Endothelial cell of umbilical vein (primary cell): Measurements from ENCODE around the gene SPP1. TPM values are rescaled to one million over a fixed set of nuclear protein-coding genes. Genes with fewer than 3 reads are reported as not detected.

Source experiments
- BruUV-seq: library from RNA; stranded (reverse); fragments of 400-500 nt; replicated peaks from 2 replicates; lab custom pipeline; 2021; lab: Mats Ljungman, UMichigan
- CTCF ChIA-PET: fragments of 300-600, 350-600 bp; sonication (Branson Sonifier 250); formaldehyde crosslinking; loops from one replicate; lab custom pipeline; 2021; ENCODE audit warnings: antibody characterized with exemption, inconsistent platforms; lab: Charles Lee
- POLR2A ChIA-PET: fragments of 300-600, 350-600 bp; sonication (Branson Sonifier 250); formaldehyde crosslinking; loops from one replicate; lab custom pipeline; 2021; ENCODE audit warnings: antibody characterized with exemption, inconsistent platforms; lab: Charles Lee
- DNase-seq: peaks from one replicate; pipeline ENCODE4 v3.0.0-alpha.2; 2011; ENCODE audit warnings: low read depth, low spot score
- FAIRE-seq: peaks from 2 replicates; lab custom pipeline; 2011; peaks lifted over from hg19 to GRCh38; lab: Jason Lieb, UNC
- H2AFZ ChIP-seq: 2 replicates; pipeline ENCODE4 v1.6.0; 2012; ENCODE audit warnings: low read depth, low read length, control low read depth, inconsistent platforms
- H3K27ac ChIP-seq: 2 replicates; pipeline ENCODE4 v1.5.1; 2011; ENCODE audit warnings: low read depth, mild to moderate bottlenecking, control low read depth, low read length, moderate library complexity; ENCODE audit not compliant: insufficient read depth
- H3K27me3 ChIP-seq, 2 experiments: 2 replicates each; pipeline versions ENCODE4 v1.6.0 to v1.6.1; 2011; ENCODE audit warnings: low read length in 2 of 2, mixed read lengths in 1 of 2; ENCODE audit not compliant: control insufficient read depth in 2 of 2, insufficient read depth in 2 of 2
- H3K36me3 ChIP-seq, 2 experiments: 2 replicates in 1 of 2; 3 replicates in 1 of 2; pipeline ENCODE4 v1.5.1; 2011; ENCODE audit warnings: low read length in 2 of 2, mild to moderate bottlenecking in 1 of 2, moderate library complexity in 1 of 2; ENCODE audit not compliant: control insufficient read depth in 2 of 2, insufficient read depth in 2 of 2; ENCODE audit errors: extremely low read depth in 1 of 2
- H3K4me1 ChIP-seq: 3 replicates; pipeline ENCODE4 v1.5.1; 2011; ENCODE audit warnings: mild to moderate bottlenecking, low read length; ENCODE audit not compliant: control insufficient read depth, insufficient read depth; ENCODE audit errors: extremely low read depth
- H3K4me2 ChIP-seq: 2 replicates; pipeline ENCODE4 v1.6.1; 2011; ENCODE audit warnings: low read length, control low read depth, mixed read lengths; ENCODE audit not compliant: insufficient read depth
- H3K4me3 ChIP-seq, 3 experiments: fragments of 200-600 bp in 1 of 3; sonication (generic), shearing (Covaris generic) in 1 of 3; replicated peaks in 1 of 3; 2 replicates each; pipeline ENCODE4 v1.5.1; 2011 to 2016; ENCODE audit warnings: control low read depth in 3 of 3, low read length in 3 of 3, mild to moderate bottlenecking in 2 of 3, inconsistent platforms in 1 of 3, low read depth in 1 of 3, moderate library complexity in 1 of 3; ENCODE audit not compliant: insufficient read depth in 1 of 3
- H3K79me2 ChIP-seq: 2 replicates; pipeline ENCODE4 v1.6.0; 2012; ENCODE audit warnings: low read length, inconsistent platforms; ENCODE audit not compliant: control insufficient read depth, insufficient read depth
- H3K9ac ChIP-seq: replicated peaks from 2 replicates; pipeline ENCODE3; 2011; ENCODE audit warnings: low read length, control low read depth; ENCODE audit not compliant: insufficient read depth; ENCODE audit errors: extremely low read depth
- H3K9me1 ChIP-seq: replicated peaks from 3 replicates; pipeline ENCODE4 v1.6.0; 2011; ENCODE audit warnings: mild to moderate bottlenecking, low read length; ENCODE audit not compliant: control insufficient read depth, insufficient read depth; ENCODE audit errors: extremely low read depth
- H3K9me3 ChIP-seq: replicated peaks from 2 replicates; pipeline ENCODE4 v1.5.1; 2012; ENCODE audit warnings: low read length, inconsistent platforms; ENCODE audit not compliant: control insufficient read depth, insufficient read depth
- H4K20me1 ChIP-seq: replicated peaks from 2 replicates; pipeline ENCODE3; 2011; ENCODE audit warnings: mild to moderate bottlenecking, low read length; ENCODE audit not compliant: control insufficient read depth, insufficient read depth; ENCODE audit errors: extremely low read depth
- EZH2 ChIP-seq: IDR thresholded peaks from 2 replicates; pipeline ENCODE4 v1.6.1; 2012; ENCODE audit warnings: borderline replicate concordance, low read depth, mild to moderate bottlenecking, moderate library complexity, low read length, inconsistent platforms; ENCODE audit not compliant: severe bottlenecking
- FOS ChIP-seq: IDR thresholded peaks from 2 replicates; pipeline ENCODE4 v1.6.1; 2011; ENCODE audit warnings: mild to moderate bottlenecking, low read length, moderate library complexity, borderline replicate concordance; ENCODE audit not compliant: insufficient read depth
- GATA2 ChIP-seq: IDR thresholded peaks from 2 replicates; pipeline ENCODE4 v1.7.0; 2011; ENCODE audit warnings: low read depth, mild to moderate bottlenecking, moderate library complexity, mixed read lengths, low read length; ENCODE audit not compliant: insufficient read length, insufficient read depth
- JUN ChIP-seq: IDR thresholded peaks from 2 replicates; pipeline ENCODE4 v1.6.1; 2011; ENCODE audit warnings: borderline replicate concordance, low read depth; ENCODE audit not compliant: insufficient read length, insufficient read depth
- MYC ChIP-seq: IDR thresholded peaks from one replicate; pipeline ENCODE4 v1.6.1; 2011; ENCODE audit warnings: mild to moderate bottlenecking, low read depth, low read length
- POLR2A ChIP-seq: IDR thresholded peaks from 2 replicates; pipeline ENCODE4 v1.6.1; 2012; ENCODE audit warnings: low read depth, mild to moderate bottlenecking, control low read depth, low read length
- POLR2AphosphoS5 ChIP-seq: IDR thresholded peaks from 2 replicates; pipeline ENCODE4 v1.6.1; 2012; ENCODE audit warnings: low read depth, mild to moderate bottlenecking, control low read depth, low read length, moderate library complexity; ENCODE audit not compliant: insufficient read depth
- dilution Hi-C: fragments of 300-500 bp; cut with MboI; formaldehyde crosslinking; loops from one replicate; pipeline ENCODE4 v1.15.0; 2019; ENCODE audit warnings: low sequenced_read_pairs; ENCODE audit not compliant: extremely low pct_ligation_motif_present
- intact Hi-C: fragments of 100-400 bp; cut with micrococcal nuclease; formaldehyde crosslinking; loops from one replicate; pipeline ENCODE4 v1.10.0; 2022
- polyA plus RNA-seq, 4 experiments: library from polyadenylated mRNA; depleted of rRNA in 3 of 4; stranded (reverse) in 3 of 4; unstranded in 1 of 4; fragments of >200 nt; gene quantifications; 2 replicates each; pipeline versions ENCODE4 v1.2.1 to v1.2.3, GENCODE V29; 2011 to 2012; ENCODE audit warnings: missing spikeins in 1 of 4
- small RNA-seq: library from RNA; depleted of rRNA; stranded (forward); fragments of <200 nt; gene quantifications from one replicate; pipeline ENCODE3, GENCODE V24; 2012; ENCODE audit warnings: low replicate concordance, low read depth; ENCODE audit not compliant: insufficient read depth, insufficient read length
- total RNA-seq: library from RNA; stranded (reverse); gene quantifications from 2 replicates; pipeline ENCODE4 v1.2.3, GENCODE V29; 2021
- TF ChIP-seq, protein P1 (sequence below): IDR thresholded peaks from 2 replicates; pipeline ENCODE4 v1.6.1; 2011; ENCODE audit not compliant: insufficient read depth, insufficient read length
- TF ChIP-seq, protein P2 (sequence below), 2 donors: IDR thresholded peaks; 1 replicate in 1 of 2; 2 replicates in 1 of 2; pipeline ENCODE4 v1.5.1; 2011; ENCODE audit warnings: low read length in 2 of 2, mild to moderate bottlenecking in 2 of 2, moderate library complexity in 2 of 2, control low read depth in 1 of 2, inconsistent platforms in 1 of 2, low read depth in 1 of 2; ENCODE audit not compliant: insufficient read depth in 1 of 2; ENCODE audit errors: extremely low read depth in 1 of 2

The SPP1 gene
- total and polyA plus RNA-seq, 2 donors (not counting 3 experiments of a cell fraction or from before 2014, with no cell fraction given): not detected

DNA sequence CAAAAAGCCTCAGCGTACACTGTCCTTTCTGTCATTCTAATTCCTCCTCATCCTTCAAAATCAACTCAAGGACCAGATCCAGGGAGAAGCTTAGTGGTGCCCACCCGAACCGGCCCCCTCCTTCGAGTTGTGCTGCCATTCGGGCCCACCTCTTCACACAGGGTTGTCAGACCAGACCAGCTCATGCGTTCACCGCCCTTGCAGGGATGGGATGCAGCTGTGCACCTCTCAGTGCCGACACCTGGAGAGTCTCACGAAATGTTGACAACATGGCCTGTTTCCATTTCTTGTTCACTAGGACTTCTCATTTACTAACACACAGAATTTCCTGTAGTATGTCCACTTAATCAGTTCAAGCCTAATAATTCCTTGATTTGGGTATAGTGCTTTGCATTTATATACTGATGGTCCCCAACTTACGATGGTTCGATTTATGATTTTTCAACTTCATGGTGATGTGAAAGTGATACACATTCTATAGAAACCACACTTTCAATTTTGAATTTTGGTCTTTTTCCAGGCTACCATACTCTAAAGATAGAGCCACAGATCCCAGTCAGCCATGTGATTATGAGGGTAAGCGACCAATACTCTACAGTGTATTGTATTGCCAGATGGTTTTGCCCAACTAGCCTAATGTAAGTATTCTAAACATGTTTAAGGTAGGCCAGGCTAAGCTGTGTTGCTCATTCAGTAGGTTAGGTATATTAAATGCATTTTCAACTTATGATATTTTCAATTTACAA lies 55.2 kb downstream of the SPP1 start:
- no peak overlapping the region for H3K27ac ChIP-seq
- ChIA-PET POLR2A (no interaction called here), CTCF (interaction anchor here (1.0 to 4.3 kb wide), 5 partner anchors 11 to 178 kb away, joined by 3 to 295 read pairs (median 3); no protein-coding TSS in a partner anchor)
- H3K4me3 ChIP-seq: no peak overlapping the region
- FAIRE-seq (no peak), DNase-seq (no peak)
- no peak overlapping the region for H2AFZ ChIP-seq
- H3K9me3 ChIP-seq: no peaks in the 10 kb centered on the region
- H3K27me3 ChIP-seq: no peaks in the 10 kb centered on the region
- no peak overlapping the region for H3K4me2 ChIP-seq
- intact Hi-C loops: loop anchor here (10.0 kb wide), 1 partner anchor 424 kb away; the partner anchor contains the start of gene HERC5
- no peak for TF ChIP-seq JUN
- TF ChIP-seq POLR2A: no peak
- TF ChIP-seq, protein P1, sequence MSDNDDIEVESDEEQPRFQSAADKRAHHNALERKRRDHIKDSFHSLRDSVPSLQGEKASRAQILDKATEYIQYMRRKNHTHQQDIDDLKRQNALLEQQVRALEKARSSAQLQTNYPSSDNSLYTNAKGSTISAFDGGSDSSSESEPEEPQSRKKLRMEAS: no peak
- no peak for TF ChIP-seq POLR2AphosphoS5
- no peak for TF ChIP-seq EZH2
- no peak for TF ChIP-seq FOS
- no peak for TF ChIP-seq GATA2
- no peak for TF ChIP-seq MYC
- TF ChIP-seq, protein P2, sequence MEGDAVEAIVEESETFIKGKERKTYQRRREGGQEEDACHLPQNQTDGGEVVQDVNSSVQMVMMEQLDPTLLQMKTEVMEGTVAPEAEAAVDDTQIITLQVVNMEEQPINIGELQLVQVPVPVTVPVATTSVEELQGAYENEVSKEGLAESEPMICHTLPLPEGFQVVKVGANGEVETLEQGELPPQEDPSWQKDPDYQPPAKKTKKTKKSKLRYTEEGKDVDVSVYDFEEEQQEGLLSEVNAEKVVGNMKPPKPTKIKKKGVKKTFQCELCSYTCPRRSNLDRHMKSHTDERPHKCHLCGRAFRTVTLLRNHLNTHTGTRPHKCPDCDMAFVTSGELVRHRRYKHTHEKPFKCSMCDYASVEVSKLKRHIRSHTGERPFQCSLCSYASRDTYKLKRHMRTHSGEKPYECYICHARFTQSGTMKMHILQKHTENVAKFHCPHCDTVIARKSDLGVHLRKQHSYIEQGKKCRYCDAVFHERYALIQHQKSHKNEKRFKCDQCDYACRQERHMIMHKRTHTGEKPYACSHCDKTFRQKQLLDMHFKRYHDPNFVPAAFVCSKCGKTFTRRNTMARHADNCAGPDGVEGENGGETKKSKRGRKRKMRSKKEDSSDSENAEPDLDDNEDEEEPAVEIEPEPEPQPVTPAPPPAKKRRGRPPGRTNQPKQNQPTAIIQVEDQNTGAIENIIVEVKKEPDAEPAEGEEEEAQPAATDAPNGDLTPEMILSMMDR (IDR thresholded peaks at IDR 0.05; ENCODE audit: extremely low read depth in 1 of 2, insufficient read depth in 1 of 2, low read depth in 1 of 2, low read length in 2 of 2): no peak
- dilution Hi-C loops: no loop called here
- H3K9me1 ChIP-seq: no peaks in the 10 kb centered on the region
- peaks cover 0 to 6% of the 10 kb centered on the region in 2 experiments for H3K36me3 ChIP-seq
- no TSS peak for BruUV-seq
- H3K79me2 ChIP-seq: peaks cover 1% of the 10 kb centered on the region
- no peaks in the 10 kb centered on the region for H3K4me1 ChIP-seq
- no peaks in the 10 kb centered on the region for H4K20me1 ChIP-seq
- H3K9ac ChIP-seq: no peak overlapping the region

Small RNAs within 50 kb of the gene (small RNA-seq; reads per million reads assigned to genes)
- not detected for gene RNU1-36P

Other genes with a start within 250 kb of the SPP1 start
- gene IBSP, start 176.2 kb upstream of the SPP1 start, total RNA-seq: not detected in 2 replicates
- gene IBSP, start 176.2 kb upstream of the SPP1 start, polyA plus RNA-seq: not detected in 2 replicates
- not detected in 2 replicates for gene MEPE, start 142.7 kb upstream of the SPP1 start, total RNA-seq
- gene MEPE, start 142.7 kb upstream of the SPP1 start, polyA plus RNA-seq: not detected in 2 replicates
- gene PKD2, start 31.9 kb downstream of the SPP1 start, total RNA-seq: 27.0 and 33.5 TPM in 2 replicates
- gene PKD2, start 31.9 kb downstream of the SPP1 start, polyA plus RNA-seq: 15.2 and 23.1 TPM in 2 replicates
- gene ABCG2, start 182.9 kb downstream of the SPP1 start, total RNA-seq: 5.0 and 6.4 TPM in 2 replicates
- gene ABCG2, start 182.9 kb downstream of the SPP1 start, polyA plus RNA-seq: 2.9 and 3.4 TPM in 2 replicates